Measurements from ENCODE around the gene VSTM2L. TPM values are rescaled to one million over a fixed set of nuclear protein-coding genes. Genes with fewer than 3 reads are reported as not detected.

Gene VSTM2L
- total and polyA plus RNA-seq, 2 experiments from 2014 or later = 4.1 to 9.2 TPM

DNA sequence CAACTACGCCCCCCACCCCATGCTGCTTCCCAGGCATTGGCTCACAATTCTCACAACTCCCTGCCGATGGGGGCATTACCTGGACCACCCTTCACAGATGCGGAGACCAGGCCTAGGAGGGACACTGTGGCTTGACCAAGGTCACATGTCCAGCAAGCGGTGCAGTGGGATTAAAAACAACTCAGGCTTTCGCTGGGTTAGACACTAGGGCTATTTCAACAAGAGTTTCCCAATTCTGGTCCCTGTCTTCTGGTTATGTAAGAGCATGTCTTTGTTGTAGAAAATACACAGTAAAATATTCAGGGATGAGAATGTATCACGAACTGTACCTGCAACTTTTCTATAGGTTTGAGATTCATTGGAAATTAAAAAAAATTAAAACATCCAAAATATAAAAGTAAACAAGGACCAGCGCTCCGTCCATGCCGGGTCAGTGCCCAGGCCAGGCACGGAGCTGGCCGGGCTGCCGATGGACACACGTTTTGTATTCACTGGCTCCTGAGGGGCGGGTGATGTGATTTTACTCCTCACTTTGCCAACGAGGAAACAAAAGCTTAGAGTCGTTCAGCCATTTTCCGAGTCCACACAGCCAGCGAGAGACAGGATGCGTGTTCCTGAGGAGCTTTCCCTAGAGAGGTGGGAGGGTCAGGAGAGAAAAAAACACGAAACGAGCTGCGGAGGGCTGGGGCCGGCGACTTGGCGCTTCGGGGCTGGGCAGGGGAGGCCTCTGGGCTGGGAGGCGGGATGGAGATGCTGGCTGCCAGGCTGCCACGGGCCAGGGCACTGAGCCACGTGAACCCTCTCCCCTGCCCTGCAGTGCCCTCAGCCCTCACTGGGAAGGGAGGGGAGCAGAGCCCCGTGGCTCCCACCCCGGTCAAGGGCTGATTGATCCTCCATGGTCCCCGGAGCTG lies 17.1 kb upstream of the VSTM2L start:
- Histone ChIP-seq H2AFZ (no peak overlapping the region), H3K4me2 (ENCODE audit: unreplicated experiment) (no peak overlapping the region), H3K4me1 (ENCODE audit: insufficient read depth) (no peaks in the 10 kb centered on the region), H3K27ac (no peak overlapping the region), H3K79me2 (ENCODE audit: insufficient read depth) (no peaks in the 10 kb centered on the region), H4K20me1 (ENCODE audit: insufficient read depth) (no peaks in the 10 kb centered on the region), H3K9me2 (ENCODE audit: insufficient read depth) (no peaks in the 10 kb centered on the region), H3K9ac (no peak overlapping the region), H3K36me3 (ENCODE audit: low read depth) (no peaks in the 10 kb centered on the region), H3K4me3 (no peak overlapping the region), H3F3A (ENCODE audit: insufficient read depth) (no peaks in the 10 kb centered on the region), H3K27me3 (replicated peaks; ENCODE audit: insufficient read depth) (no peaks in the 10 kb centered on the region; the same call in 1 of the 2 replicates), H3K9me3 (ENCODE audit: low read depth) (no peaks in the 10 kb centered on the region)
- no peak for DNase-seq
- in situ Hi-C loops (cut with MboI) = no loop called here
- WGBS, 2 experiments (ENCODE audit: low coverage in 1 of 2, low lambda C conversion rate in 2 of 2, missing lambda C conversion rate in 2 of 2) = 43 to 47% methylated on average over 30 to 32 of the region's 32 CpGs
- TF ChIP-seq EZH2 (IDR thresholded peaks at IDR 0.05; ENCODE audit: insufficient read depth, poor library complexity, severe bottlenecking) (no peak), EZH2phosphoT487 (IDR thresholded peaks at IDR 0.05; ENCODE audit: insufficient read depth, low read depth) (no peak)

DNA sequence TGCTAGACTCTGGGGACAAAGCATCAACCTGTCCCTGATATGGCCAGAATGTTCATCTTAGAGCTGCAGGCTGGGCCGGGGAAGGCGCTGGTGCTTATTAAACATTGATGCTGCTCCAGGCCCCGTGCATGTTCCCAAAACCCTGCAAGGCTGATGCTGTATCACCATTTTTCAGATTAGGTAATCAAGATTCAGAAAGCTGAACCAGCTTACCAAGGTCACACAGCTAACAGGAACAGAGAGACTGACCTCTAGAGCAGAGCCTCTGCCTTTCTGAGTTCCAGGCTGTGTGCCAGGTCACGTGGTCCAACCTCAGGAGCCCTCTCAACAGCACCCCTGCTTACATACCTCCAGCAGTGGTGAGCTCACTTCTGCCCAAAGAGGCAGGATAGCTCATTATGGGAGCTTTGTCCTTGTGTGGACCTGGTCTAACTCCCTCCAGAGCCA lies 16.1 kb upstream of the VSTM2L start:
- no peak overlapping the region for H2AFZ ChIP-seq
- in situ Hi-C loops (cut with MboI) = no loop called here

DNA sequence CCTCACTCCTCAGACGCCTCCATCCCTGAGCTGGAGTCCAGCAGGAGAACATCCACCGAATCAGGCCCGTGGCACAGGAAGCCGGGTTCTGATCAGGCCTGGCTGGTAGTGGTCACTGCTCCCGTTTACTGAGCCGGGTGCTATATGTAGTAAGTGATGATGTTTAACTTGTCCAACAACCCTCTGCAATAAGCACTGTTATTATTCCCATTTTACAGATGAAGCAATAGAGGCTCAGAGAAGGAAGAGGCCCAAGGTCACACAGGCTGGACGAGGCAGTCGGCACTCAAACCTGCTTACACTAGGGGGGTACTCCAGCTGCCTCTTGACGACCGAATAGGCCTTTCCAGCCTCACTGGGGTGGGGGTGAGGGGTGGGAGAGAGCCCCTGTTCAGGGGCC lies 14.3 kb upstream of the VSTM2L start:
- no peaks in the 10 kb centered on the region for H3K9me3 ChIP-seq (ENCODE audit: low read depth)
- no peaks in the 10 kb centered on the region for H3F3A ChIP-seq (ENCODE audit: insufficient read depth)
- no peaks in the 10 kb centered on the region for H3K36me3 ChIP-seq (ENCODE audit: low read depth)
- in situ Hi-C loops (cut with MboI) = no loop called here
- TF ChIP-seq EZH2 (IDR thresholded peaks at IDR 0.05; ENCODE audit: insufficient read depth, poor library complexity, severe bottlenecking) (no peak), EZH2phosphoT487 (IDR thresholded peaks at IDR 0.05; ENCODE audit: insufficient read depth, low read depth) (no peak)
- H3K27ac ChIP-seq = no peak overlapping the region
- no peak overlapping the region for H3K4me3 ChIP-seq
- H3K9ac ChIP-seq = no peak overlapping the region
- WGBS, 2 experiments (ENCODE audit: low coverage in 1 of 2, low lambda C conversion rate in 2 of 2, missing lambda C conversion rate in 2 of 2) = 79 to 81% methylated on average over 10 of the region's 10 CpGs
- H3K27me3 ChIP-seq (replicated peaks; ENCODE audit: insufficient read depth) = no peaks in the 10 kb centered on the region
- DNase-seq = no peak
- H4K20me1 ChIP-seq (ENCODE audit: insufficient read depth) = no peaks in the 10 kb centered on the region
- no peak overlapping the region for H2AFZ ChIP-seq
- no peaks in the 10 kb centered on the region for H3K9me2 ChIP-seq (ENCODE audit: insufficient read depth)
- no peak overlapping the region for H3K4me2 ChIP-seq (ENCODE audit: unreplicated experiment)
- no peaks in the 10 kb centered on the region for H3K4me1 ChIP-seq (ENCODE audit: insufficient read depth)
- H3K79me2 ChIP-seq (ENCODE audit: insufficient read depth) = no peaks in the 10 kb centered on the region

More for the DNA sequence above, 16.1 kb upstream of the VSTM2L start:
- Histone ChIP-seq H3K4me3 (no peak overlapping the region), H3K4me1 (ENCODE audit: insufficient read depth) (no peaks in the 10 kb centered on the region), H3F3A (ENCODE audit: insufficient read depth) (no peaks in the 10 kb centered on the region), H3K27me3 (replicated peaks; ENCODE audit: insufficient read depth) (no peaks in the 10 kb centered on the region; the same call in 1 of the 2 replicates), H3K27ac (no peak overlapping the region), H4K20me1 (ENCODE audit: insufficient read depth) (no peaks in the 10 kb centered on the region), H3K9me2 (ENCODE audit: insufficient read depth) (no peaks in the 10 kb centered on the region), H3K79me2 (ENCODE audit: insufficient read depth) (no peaks in the 10 kb centered on the region), H3K36me3 (ENCODE audit: low read depth) (no peaks in the 10 kb centered on the region), H3K9me3 (ENCODE audit: low read depth) (no peaks in the 10 kb centered on the region), H3K9ac (no peak overlapping the region), H3K4me2 (ENCODE audit: unreplicated experiment) (no peak overlapping the region)
- no peak for TF ChIP-seq EZH2phosphoT487 (IDR thresholded peaks at IDR 0.05; ENCODE audit: insufficient read depth, low read depth)
- DNase-seq = no peak
- 70 to 78% methylated on average over 4 of the region's 4 CpGs for WGBS, 2 experiments (ENCODE audit: low coverage in 1 of 2, low lambda C conversion rate in 2 of 2, missing lambda C conversion rate in 2 of 2)

DNA sequence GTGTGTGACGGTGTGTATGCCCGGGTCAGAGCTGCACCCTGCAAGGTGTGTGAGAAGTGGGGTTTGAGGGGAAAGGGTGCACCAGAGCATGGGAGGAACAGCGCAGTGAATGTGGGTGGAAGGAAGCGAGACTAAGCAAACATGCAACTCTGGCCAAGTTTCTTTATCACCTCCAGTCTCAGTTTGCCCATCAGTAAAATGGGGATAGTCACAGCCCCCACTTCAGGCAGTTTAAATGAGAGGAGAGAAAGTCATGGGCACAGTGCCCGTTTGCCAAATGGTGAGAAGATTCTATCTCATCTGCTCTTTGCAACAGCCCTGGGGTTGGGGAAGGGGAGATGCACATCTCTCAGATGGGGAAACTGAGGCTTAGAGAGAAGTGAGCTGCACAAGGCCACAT lies 12.8 kb upstream of the VSTM2L start:
- Histone ChIP-seq H3F3A (ENCODE audit: insufficient read depth) (no peaks in the 10 kb centered on the region), H3K36me3 (ENCODE audit: low read depth) (no peaks in the 10 kb centered on the region), H3K4me3 (no peak overlapping the region), H3K27me3 (replicated peaks; ENCODE audit: insufficient read depth) (no peaks in the 10 kb centered on the region), H3K9me3 (ENCODE audit: low read depth) (no peaks in the 10 kb centered on the region), H2AFZ (no peak overlapping the region), H3K4me2 (ENCODE audit: unreplicated experiment) (no peak overlapping the region), H3K9me2 (ENCODE audit: insufficient read depth) (no peaks in the 10 kb centered on the region), H3K79me2 (ENCODE audit: insufficient read depth) (no peaks in the 10 kb centered on the region), H3K9ac (no peak overlapping the region), H3K27ac (no peak overlapping the region), H4K20me1 (ENCODE audit: insufficient read depth) (no peaks in the 10 kb centered on the region), H3K4me1 (ENCODE audit: insufficient read depth) (no peaks in the 10 kb centered on the region)
- no peak for DNase-seq
- no peak for TF ChIP-seq EZH2phosphoT487 (IDR thresholded peaks at IDR 0.05; ENCODE audit: insufficient read depth, low read depth)
- no peak for TF ChIP-seq EZH2 (IDR thresholded peaks at IDR 0.05; ENCODE audit: insufficient read depth, poor library complexity, severe bottlenecking)
- in situ Hi-C loops (cut with MboI) = no loop called here
- WGBS, 2 experiments (ENCODE audit: low coverage in 1 of 2, low lambda C conversion rate in 2 of 2, missing lambda C conversion rate in 2 of 2) = 70 to 82% methylated on average over 5 of the region's 5 CpGs

Measured in GM23248 (cell line).